ENCODE measurements around the gene MEGF8. TPM values are rescaled to one million over a fixed set of nuclear protein-coding genes. Genes with fewer than 3 reads are reported as not detected.

MEGF8 gene
- total and polyA plus RNA-seq, 4 donors = 6.0 to 21.7 (median 11.1) TPM

GRCh38 chr19:42289556-42290041 is 35.8 kb upstream of the MEGF8 start:
- H3K27me3 ChIP-seq (ENCODE audit: control insufficient read depth in 3 of 3, insufficient read depth in 3 of 3, low read length in 2 of 3) = no peaks in the 10 kb centered on the region
- peaks cover 14 to 78% (median 36%) of the 10 kb centered on the region in 4 donors for H3K36me3 ChIP-seq (ENCODE audit: control insufficient read depth in 4 of 4, insufficient read depth in 4 of 4, low read length in 4 of 4)
- no peak overlapping the region for H3K4me3 ChIP-seq
- DNase-seq = no peak
- no peak overlapping the region for H3K9ac ChIP-seq (ENCODE audit: insufficient read depth in 1 of 2, low read length in 2 of 2)
- no peak for ATAC-seq (ENCODE audit: insufficient read depth, low FRiP score)
- H3K4me1 ChIP-seq (ENCODE audit: control insufficient read depth in 5 of 5, insufficient read depth in 5 of 5, low read length in 5 of 5) = peaks cover 11 to 19% (median 16%) of the 10 kb centered on the region in 5 donors
- no peak for TF ChIP-seq CTCF (IDR thresholded peaks at IDR 0.05; ENCODE audit: control extremely low read depth, extremely low read depth)
- WGBS, 2 donors = 89 to 96% methylated on average over 8 of the region's 8 CpGs
- H3K27ac ChIP-seq (ENCODE audit: low read depth in 1 of 2, low read length in 1 of 2) = no peak overlapping the region
- H3K9me3 ChIP-seq (ENCODE audit: control insufficient read depth in 4 of 4, insufficient read depth in 3 of 4, low read length in 3 of 4) = no peaks in the 10 kb centered on the region

- TF ChIP-seq CTCF (IDR thresholded peaks at IDR 0.05; ENCODE audit: control extremely low read depth, extremely low read depth) = no peak
- H3K4me3 ChIP-seq = no peak overlapping the region
- DNase-seq (no peak), ATAC-seq (ENCODE audit: insufficient read depth, low FRiP score) (no peak)
- H3K36me3 ChIP-seq (ENCODE audit: control insufficient read depth in 4 of 4, insufficient read depth in 4 of 4, low read length in 4 of 4) = peaks cover 14 to 83% (median 36%) of the 10 kb centered on the region in 4 donors
- H3K9me3 ChIP-seq (ENCODE audit: control insufficient read depth in 4 of 4, insufficient read depth in 3 of 4, low read length in 3 of 4) = no peaks in the 10 kb centered on the region
- H3K9ac ChIP-seq (ENCODE audit: insufficient read depth in 1 of 2, low read length in 2 of 2) = no peak overlapping the region
- no peaks in the 10 kb centered on the region for H3K27me3 ChIP-seq (ENCODE audit: control insufficient read depth in 3 of 3, insufficient read depth in 3 of 3, low read length in 2 of 3)
- H3K4me1 ChIP-seq (ENCODE audit: control insufficient read depth in 5 of 5, insufficient read depth in 5 of 5, low read length in 5 of 5) = peaks cover 8 to 19% (median 11%) of the 10 kb centered on the region in 5 donors
- 86 to 88% methylated on average over 13 of the region's 13 CpGs for WGBS, 2 donors
- no peak overlapping the region for H3K27ac ChIP-seq (ENCODE audit: low read depth in 1 of 2, low read length in 1 of 2)
Measured at GRCh38 chr19:42290136-42290522, 35.3 kb upstream of the MEGF8 start.

GRCh38 chr19:42290523-42291434 is 34.7 kb upstream of the MEGF8 start:
- ATAC-seq (ENCODE audit: insufficient read depth, low FRiP score) (no peak), DNase-seq (no peak)
- Histone ChIP-seq H3K9me3 (ENCODE audit: control insufficient read depth in 4 of 4, insufficient read depth in 3 of 4, low read length in 3 of 4) (no peaks in the 10 kb centered on the region), H3K27me3 (ENCODE audit: control insufficient read depth in 3 of 3, insufficient read depth in 3 of 3, low read length in 2 of 3) (no peaks in the 10 kb centered on the region), H3K4me3 (no peak overlapping the region), H3K4me1 (ENCODE audit: control insufficient read depth in 5 of 5, insufficient read depth in 5 of 5, low read length in 5 of 5) (peaks cover 3 to 13% (median 5%) of the 10 kb centered on the region in 5 donors), H3K36me3 (ENCODE audit: control insufficient read depth in 4 of 4, insufficient read depth in 4 of 4, low read length in 4 of 4) (peaks cover 14 to 87% (median 36%) of the 10 kb centered on the region in 4 donors), H3K9ac (ENCODE audit: insufficient read depth in 1 of 2, low read length in 2 of 2) (no peak overlapping the region), H3K27ac (ENCODE audit: low read depth in 1 of 2, low read length in 1 of 2) (no peak overlapping the region)
- 89 to 90% methylated on average over 31 of the region's 31 CpGs for WGBS, 2 donors
- TF ChIP-seq CTCF (IDR thresholded peaks at IDR 0.05; ENCODE audit: control extremely low read depth, extremely low read depth) = no peak

All from lung (tissue), 12 donors.